Activated CD4-positive, CD25-positive, alpha-beta regulatory T cell treated with anti-CD3 and anti-CD28 coated beads, Interleukin-2, amount 50 U/mL, for 72 hours (primary cell): ENCODE measurements around the gene HOXA3.

ENCODE experiments used
- DNase-seq: peaks from one replicate; pipeline ENCODE4 v3.0.0; 2021

HOXA3 gene

GRCh38 chr7:27142580-27143022 lies 9.8 kb downstream of the HOXA3 start:
- DNase-seq, result no peak

DNA sequence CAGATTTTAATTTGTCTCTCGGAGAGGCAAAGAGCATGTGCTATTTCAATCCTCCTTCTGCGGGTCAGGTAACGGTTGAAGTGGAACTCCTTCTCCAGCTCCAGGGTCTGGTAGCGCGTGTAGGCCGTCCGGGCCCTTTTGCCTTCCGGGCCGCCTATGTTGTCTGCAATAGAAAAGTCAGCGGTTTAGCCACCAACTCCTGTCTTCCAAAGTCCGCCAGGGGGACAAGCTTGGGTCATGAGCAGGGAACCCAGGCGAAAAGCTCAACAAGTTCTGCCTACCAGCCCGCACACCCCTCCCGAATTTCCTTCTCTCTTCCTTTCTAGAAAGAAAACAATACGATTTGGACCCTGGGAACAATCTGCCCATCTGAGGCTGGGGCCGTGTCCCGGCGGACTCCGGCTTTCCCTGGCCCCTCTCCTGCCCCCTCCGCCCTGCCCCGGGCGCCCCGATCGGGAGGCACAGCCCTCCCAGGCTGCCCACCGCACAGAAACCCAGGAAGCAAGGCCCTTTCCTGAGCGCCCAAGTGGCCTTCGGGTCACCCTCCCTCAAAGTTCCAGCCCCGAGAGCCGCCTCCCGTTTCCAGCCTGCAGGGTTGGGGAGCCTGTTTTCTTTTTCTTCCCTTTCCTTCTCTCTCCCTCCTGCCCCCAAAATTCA lies 10.3 kb downstream of the HOXA3 start:
- no peak for DNase-seq

DNA sequence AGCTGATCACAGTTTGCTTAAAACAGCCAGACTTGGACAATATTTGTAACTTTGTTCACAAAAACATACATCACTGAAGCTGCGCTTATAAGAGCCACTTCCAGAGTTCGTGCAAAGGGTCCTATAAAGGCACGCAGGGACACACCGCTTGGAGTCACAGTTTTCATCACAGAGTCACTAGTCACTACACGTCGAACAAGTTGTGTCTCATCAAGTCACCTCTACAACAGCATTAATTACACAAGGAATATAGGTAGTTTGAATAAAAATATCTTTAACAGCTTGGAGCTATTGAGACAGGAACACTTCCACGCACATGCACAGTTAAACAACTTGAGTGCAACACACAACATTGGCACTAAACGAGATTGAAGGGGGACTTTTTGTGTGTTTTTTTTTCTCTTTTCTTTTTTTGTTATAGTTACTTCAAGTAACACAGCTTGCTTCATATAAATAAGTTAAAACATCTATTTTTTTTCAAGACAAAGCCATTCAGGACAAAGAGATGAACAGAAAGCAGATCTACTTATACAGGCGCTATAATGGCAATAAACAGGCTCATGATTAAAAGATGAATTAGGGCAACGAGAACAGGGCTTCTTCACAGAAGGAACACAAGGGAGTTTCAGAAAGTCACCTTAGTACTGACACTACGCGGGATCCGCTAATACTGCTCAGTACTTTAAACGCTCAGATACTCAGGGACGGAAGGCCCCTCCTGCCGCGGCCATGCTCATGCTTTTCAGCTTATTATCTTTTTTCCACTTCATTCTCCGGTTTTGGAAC lies 11.1 kb downstream of the HOXA3 start:
- no peak for DNase-seq

GRCh38 chr7:27140126-27140857 lies 12.1 kb downstream of the HOXA3 start:
- DNase-seq, result no peak

- DNase-seq, result no peak
These were observed 12.9 kb downstream of the HOXA3 start for GRCh38 chr7:27139334-27140125.

- no peak for DNase-seq
These were observed 13.4 kb downstream of the HOXA3 start for GRCh38 chr7:27138985-27139333.

DNA sequence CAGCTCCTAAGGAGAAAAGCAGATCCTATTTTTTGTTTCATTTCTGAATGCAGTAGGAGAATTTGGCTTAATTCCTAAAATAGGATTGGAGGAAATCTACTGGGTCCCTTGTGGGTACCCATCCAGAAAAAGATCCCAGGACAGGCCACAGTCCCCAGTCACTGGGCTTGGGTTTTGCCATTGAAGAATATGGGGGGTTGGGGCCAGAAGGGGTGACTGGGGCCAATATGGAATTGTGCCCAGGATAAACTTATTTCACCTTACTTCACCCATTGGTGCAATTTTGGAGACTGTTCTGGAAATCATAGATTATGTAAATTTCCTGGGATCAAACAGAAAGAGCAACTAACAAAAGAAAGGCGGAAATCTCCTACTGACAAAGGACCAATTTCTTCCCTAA lies 13.9 kb downstream of the HOXA3 start:
- no peak for DNase-seq

GRCh38 chr7:27137640-27138315 lies 14.6 kb downstream of the HOXA3 start:
- DNase-seq, result no peak

DNA sequence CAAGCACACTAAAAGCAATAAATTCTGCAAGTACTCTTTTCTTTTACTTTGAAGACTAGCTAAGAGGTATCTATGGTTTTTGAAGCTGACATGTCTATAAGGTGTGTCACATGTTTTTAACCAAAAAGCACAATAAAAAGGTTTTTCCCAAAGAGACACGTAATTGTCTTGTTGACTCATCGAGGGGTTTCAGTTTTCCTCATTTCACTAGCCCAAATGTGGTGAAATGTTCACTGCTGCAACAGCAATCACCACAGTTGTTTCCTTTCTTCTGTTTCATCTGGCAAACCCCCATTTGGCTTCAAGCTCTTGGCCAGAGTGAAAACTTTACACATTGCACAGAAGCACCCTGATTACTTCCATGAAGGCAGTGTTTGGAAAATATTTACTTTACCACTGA lies 18.0 kb downstream of the HOXA3 start:
- DNase-seq, result no peak

DNA sequence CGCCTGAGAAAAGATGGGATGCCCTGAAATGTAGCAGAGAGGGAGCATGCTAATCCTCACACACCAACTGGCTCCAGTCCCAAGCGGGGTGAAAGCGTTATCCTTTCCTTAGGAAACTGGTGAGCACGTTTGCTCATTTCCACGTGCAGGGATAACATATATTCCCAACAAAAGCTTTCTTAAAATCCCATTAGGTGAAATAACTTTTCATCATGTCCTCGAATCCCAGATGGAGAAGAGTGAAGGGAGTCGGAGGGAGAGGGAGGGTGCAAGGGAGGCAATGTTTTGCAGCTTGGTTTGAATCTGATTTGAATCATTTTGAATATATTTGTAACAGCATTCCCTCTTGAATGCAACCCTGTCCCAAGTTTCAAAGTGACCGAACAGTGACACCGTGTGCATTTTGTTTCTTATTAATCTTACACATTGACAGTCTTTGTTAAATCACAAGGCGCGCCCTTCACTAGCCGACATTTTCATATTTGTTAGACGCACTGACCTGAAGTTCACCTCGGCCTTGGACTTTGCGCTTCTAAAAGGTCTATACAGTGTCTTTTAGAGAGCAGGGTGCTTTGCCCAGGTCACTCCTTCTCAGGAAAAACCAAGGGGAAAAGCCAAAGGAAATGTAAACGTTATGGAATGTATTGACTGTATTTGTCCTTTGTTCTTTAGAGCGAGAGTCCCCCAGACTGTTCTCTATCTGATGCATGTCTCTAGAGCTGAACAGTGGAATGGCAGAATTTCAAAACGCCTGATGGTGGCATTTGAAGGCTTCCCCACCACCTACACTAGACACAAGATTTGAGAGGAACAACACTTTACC lies 18.8 kb downstream of the HOXA3 start:
- no peak for DNase-seq

GRCh38 chr7:27132978-27133377 lies 19.4 kb downstream of the HOXA3 start:
- no peak for DNase-seq

- no peak for DNase-seq
These were observed 20.2 kb downstream of the HOXA3 start for GRCh38 chr7:27132214-27132613.

DNA sequence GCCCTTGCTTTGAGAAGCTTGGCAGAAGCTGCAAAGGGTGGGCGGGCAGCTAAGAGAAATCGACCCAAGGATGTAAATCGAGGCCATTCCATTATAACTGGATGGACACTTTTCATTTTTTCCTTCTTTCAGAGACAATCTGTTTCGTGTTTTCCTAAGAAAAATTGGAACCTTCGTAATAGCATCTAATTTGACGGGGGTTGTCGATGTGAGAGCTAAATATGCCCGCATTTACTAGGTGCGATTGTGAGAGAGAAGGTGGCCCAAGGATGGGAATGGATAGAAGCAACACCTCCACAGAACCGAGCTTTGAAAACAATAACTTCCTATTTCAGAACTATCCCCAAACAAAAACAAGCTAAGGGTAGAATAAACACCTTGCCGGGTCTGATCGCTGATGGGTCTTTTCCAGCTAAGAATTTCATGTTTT lies 21.0 kb downstream of the HOXA3 start:
- no peak for DNase-seq

- peak; percentile 87 for DNase-seq
These were observed 21.6 kb downstream of the HOXA3 start, which contains the start of gene HOXA4 for GRCh38 chr7:27130540-27131389. TSS of gene HOXA4 (minus strand) at chr7:27130757. CDS start at chr7:27130733, 24 bp downstream.

DNA sequence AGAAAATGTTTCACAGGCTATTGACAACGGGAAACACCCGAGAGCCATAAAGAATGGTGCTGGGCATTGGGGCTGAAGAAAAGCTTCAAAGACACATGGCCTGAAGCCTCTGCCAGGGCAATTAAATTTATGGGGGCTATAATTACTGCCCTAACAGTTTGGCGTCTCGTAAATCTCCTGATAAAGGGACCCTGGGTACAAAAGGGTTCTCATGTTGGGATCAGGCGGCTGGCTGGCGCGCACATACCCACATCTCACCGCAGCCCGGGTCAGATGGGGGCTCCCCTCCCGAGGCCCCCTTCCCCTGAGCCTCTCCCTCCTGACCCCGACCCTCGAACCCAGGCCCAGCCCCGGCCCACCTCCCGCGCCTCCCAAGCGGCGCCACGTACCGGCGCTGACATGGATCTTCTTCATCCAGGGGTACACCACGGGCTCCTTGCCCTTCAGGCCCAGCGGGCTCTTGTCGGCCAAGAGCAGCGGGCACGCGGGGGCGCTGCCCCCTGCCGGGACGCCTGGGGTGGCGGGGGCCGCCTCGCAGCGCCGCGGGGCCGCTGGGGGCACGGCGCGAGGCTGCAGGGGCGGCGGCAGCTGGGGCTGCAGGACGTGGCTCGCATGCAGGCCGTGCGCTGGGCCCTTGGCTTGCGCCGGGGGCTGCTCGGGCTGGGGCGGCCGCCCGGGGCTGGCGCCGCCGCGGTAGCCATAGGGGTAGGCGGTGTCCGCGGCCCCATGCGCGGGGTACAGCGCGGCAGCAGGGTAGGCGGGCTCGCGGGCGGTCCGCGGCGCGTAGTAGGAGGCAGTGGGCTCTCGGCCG lies 22.4 kb downstream of the HOXA3 start:
- DNase-seq, result no peak

DNA sequence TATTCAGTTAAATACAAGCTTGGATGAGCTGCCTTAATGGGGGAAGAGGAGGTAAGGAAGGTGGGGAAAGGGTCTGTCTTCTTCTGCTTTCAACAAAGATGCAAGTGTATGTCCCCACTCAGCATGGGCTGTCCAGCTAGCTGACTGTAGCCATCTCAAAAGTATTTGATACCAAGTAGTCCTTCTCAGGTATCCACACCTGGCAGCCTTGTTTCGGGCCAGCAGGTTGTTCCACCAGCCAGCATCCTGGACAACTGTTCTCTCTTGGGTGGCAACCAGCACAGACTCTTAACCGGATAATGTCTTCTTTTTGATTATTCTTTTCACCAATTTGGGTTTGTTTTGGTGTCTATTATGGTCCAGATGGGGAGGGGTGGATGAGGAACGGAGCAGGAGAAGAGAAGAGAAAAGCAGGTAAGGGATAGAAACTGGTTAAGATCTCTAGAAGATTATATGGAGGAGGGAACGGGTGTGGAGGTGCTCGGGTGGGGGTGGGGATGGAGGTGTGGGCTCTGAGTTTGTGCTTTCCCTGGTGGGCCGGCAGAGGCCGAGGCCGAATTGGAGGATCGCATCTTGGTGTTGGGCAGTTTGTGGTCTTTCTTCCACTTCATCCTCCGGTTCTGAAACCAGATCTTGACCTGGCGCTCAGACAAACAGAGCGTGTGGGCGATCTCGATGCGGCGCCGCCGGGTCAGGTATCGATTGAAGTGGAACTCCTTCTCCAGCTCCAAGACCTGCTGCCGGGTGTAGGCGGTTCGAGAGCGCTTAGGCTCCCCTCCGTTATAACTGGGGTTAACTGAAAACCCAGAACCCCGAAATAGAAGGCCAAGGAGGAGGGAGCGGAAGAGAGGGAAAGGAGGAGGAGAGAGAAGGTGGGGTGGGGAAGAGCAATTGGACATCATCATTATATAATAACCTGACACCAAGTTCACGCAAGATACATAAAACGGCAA lies 23.3 kb downstream of the HOXA3 start:
- no peak for DNase-seq

- DNase-seq, result no peak
These were observed 24.3 kb downstream of the HOXA3 start for GRCh38 chr7:27128034-27128433.

GRCh38 chr7:27126596-27127327 lies 25.6 kb downstream of the HOXA3 start:
- DNase-seq, result no peak
